Neutrophil (primary cell): ENCODE data around the gene RBBP7.

Experiments used
- H3K27ac ChIP-seq: fragments of 200-600 bp; sonication (generic); 2 replicates; pipeline ENCODE4 v1.5.1; 2016; ENCODE audit warnings: mild to moderate bottlenecking, moderate library complexity
- H3K27me3 ChIP-seq: fragments of 200-600 bp; sonication (generic); 2 replicates; pipeline ENCODE4 v1.6.0; 2016; ENCODE audit warnings: mild to moderate bottlenecking
- H3K36me3 ChIP-seq: fragments of 200-600 bp; sonication (generic); 2 replicates; pipeline ENCODE4 v1.5.1; 2017
- H3K4me1 ChIP-seq, 2 experiments: fragments of 200-600 bp in 1 of 2; sonication (generic) in 1 of 2; 1 replicate in 1 of 2; 2 replicates in 1 of 2; pipeline versions ENCODE4 v1.5.1 to v1.6.1; 2013 to 2016; ENCODE audit warnings: low read depth in 1 of 2, low read length in 1 of 2, mild to moderate bottlenecking in 1 of 2, moderate library complexity in 1 of 2; ENCODE audit not compliant: control insufficient read depth in 1 of 2, insufficient read depth in 1 of 2
- H3K4me3 ChIP-seq, 2 experiments: fragments of 200-600 bp in 1 of 2; sonication (generic) in 1 of 2; 1 replicate in 1 of 2; 2 replicates in 1 of 2; pipeline ENCODE4 v1.5.1; 2013 to 2016; ENCODE audit warnings: low read depth in 1 of 2, low read length in 1 of 2, mild to moderate bottlenecking in 1 of 2, moderate library complexity in 1 of 2
- H3K9me3 ChIP-seq: fragments of 200-600 bp; sonication (generic); 2 replicates; pipeline ENCODE4 v1.5.1; 2016
- CTCF ChIP-seq: fragments of 200-600 bp; sonication (generic); IDR thresholded peaks from 2 replicates; pipeline ENCODE4 v1.5.1; 2016; ENCODE audit warnings: antibody characterized with exemption

RBBP7 gene

DNA sequence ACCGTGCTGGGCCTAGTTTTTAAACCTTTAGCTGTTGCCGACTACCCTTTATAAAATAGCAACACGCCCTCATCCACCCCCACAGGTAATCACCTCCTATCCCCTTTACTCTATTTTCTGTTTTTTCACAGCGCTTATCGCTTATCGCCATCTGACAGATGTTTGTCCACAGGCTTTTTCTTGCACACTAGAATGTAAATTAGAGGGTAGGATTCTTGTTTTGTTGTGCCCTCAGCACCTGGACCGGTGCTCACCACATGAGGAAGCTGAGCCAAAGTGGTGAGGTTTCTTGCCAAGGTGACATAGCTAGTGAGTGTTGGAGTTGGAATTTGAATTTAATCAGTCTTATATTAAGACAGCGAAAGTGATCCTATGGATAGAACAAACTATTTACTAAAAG lies 2.9 kb upstream of the RBBP7 start:
- H3K27ac ChIP-seq = no peak overlapping the region
- no peak for TF ChIP-seq CTCF
- no peaks in the 10 kb centered on the region for H3K36me3 ChIP-seq
- no peaks in the 10 kb centered on the region for H3K27me3 ChIP-seq
- H3K4me3 ChIP-seq = no peak overlapping the region
- peaks cover 11 to 18% of the 10 kb centered on the region in 2 experiments for H3K4me1 ChIP-seq
- H3K9me3 ChIP-seq = no peaks in the 10 kb centered on the region

GRCh38 chrX:16870862-16871815 lies 977 bp upstream of the RBBP7 start:
- Histone ChIP-seq H3K4me1 (peaks cover 11 to 18% of the 10 kb centered on the region in 2 experiments), H3K27me3 (no peaks in the 10 kb centered on the region), H3K9me3 (no peaks in the 10 kb centered on the region), H3K36me3 (no peaks in the 10 kb centered on the region), H3K27ac (peak overlapping the region; percentile 88), H3K4me3 (peak overlapping the region; percentile 69 to 72)
- TF ChIP-seq CTCF = no peak

GRCh38 chrX:16869393-16870094 lies 618 bp downstream of the RBBP7 start:
- H3K27me3 ChIP-seq = no peaks in the 10 kb centered on the region
- no peak for TF ChIP-seq CTCF
- peak overlapping the region; percentile 88 for H3K27ac ChIP-seq
- H3K9me3 ChIP-seq = no peaks in the 10 kb centered on the region
- H3K4me1 ChIP-seq = peaks cover 11 to 18% of the 10 kb centered on the region in 2 experiments
- H3K36me3 ChIP-seq = no peaks in the 10 kb centered on the region
- H3K4me3 ChIP-seq = peak overlapping the region; percentile 67 to 71

GRCh38 chrX:16868920-16869319 lies 1.2 kb downstream of the RBBP7 start:
- Histone ChIP-seq H3K4me3 (peak overlapping the region; percentile 58 to 67), H3K27ac (no peak overlapping the region), H3K36me3 (no peaks in the 10 kb centered on the region), H3K27me3 (no peaks in the 10 kb centered on the region), H3K4me1 (peaks cover 11 to 18% of the 10 kb centered on the region in 2 experiments), H3K9me3 (no peaks in the 10 kb centered on the region)
- no peak for TF ChIP-seq CTCF

- Histone ChIP-seq H3K9me3 (no peaks in the 10 kb centered on the region), H3K4me1 (peaks cover 11 to 18% of the 10 kb centered on the region in 2 experiments), H3K36me3 (no peaks in the 10 kb centered on the region), H3K27me3 (no peaks in the 10 kb centered on the region), H3K27ac (no peak overlapping the region), H3K4me3 (no peak overlapping the region)
- no peak for TF ChIP-seq CTCF
These were observed 2.2 kb downstream of the RBBP7 start for GRCh38 chrX:16867947-16868346.
